ENCODE measurements around the gene PLEKHA6. TPM values are rescaled to one million over a fixed set of nuclear protein-coding genes. Genes with fewer than 3 reads are reported as not detected.

PLEKHA6 gene
- total and polyA plus RNA-seq, 2 of the 8 experiments (the other 6 are each of a cell fraction or from before 2014, with no cell fraction given), result 4.8 to 20.2 TPM

- TF ChIP-seq CHD1 (IDR thresholded peaks at IDR 0.05; ENCODE audit: low read depth, low read length) (no peak), PHF8 (conservative IDR thresholded peaks at IDR 0.05; ENCODE audit: low read depth, low read length) (no peak), CREB1 (IDR thresholded peaks at IDR 0.05) (no peak), EZH2 (IDR thresholded peaks at IDR 0.05; ENCODE audit: low read depth, low read length, severe bottlenecking) (no peak)
These were observed 158.2 kb downstream of the PLEKHA6 start (continued) for GRCh38 chr1:204201348-204202040.
